GM21447 (cell line): ENCODE results near the gene IVD.

ENCODE experiments used
- ATAC-seq: cut with Tn5 transposase; IDR thresholded peaks from one replicate; pipeline ENCODE4 v1.9.1; 2021; ENCODE audit not compliant: unreplicated experiment

The IVD gene

GRCh38 chr15:40456299-40456712, 50.7 kb downstream of the IVD start:
- no peak for ATAC-seq

GRCh38 chr15:40456738-40457137, 51.1 kb downstream of the IVD start:
- no peak for ATAC-seq

- ATAC-seq: no peak
Observed at GRCh38 chr15:40458495-40459371, 53.1 kb downstream of the IVD start.

- ATAC-seq: no peak
Observed at GRCh38 chr15:40459391-40460015, 53.9 kb downstream of the IVD start.

- ATAC-seq: no peak
Observed at GRCh38 chr15:40460404-40460803, 54.8 kb downstream of the IVD start.

GRCh38 chr15:40461958-40462357, 56.4 kb downstream of the IVD start:
- no peak for ATAC-seq

- no peak for ATAC-seq
Observed at GRCh38 chr15:40463279-40463678, 57.7 kb downstream of the IVD start.

GRCh38 chr15:40463886-40464545, 58.4 kb downstream of the IVD start:
- ATAC-seq: no peak

GRCh38 chr15:40464595-40465185, 59.1 kb downstream of the IVD start:
- no peak for ATAC-seq

GRCh38 chr15:40465939-40466338, 60.3 kb downstream of the IVD start:
- ATAC-seq: no peak

GRCh38 chr15:40466426-40467260, 61.0 kb downstream of the IVD start:
- ATAC-seq: no peak

- no peak for ATAC-seq
Observed at GRCh38 chr15:40467261-40467615, 61.6 kb downstream of the IVD start.

- no peak for ATAC-seq
Observed at GRCh38 chr15:40468898-40469331, 63.3 kb downstream of the IVD start.

GRCh38 chr15:40469776-40470390, 64.3 kb downstream of the IVD start:
- ATAC-seq: no peak

GRCh38 chr15:40470423-40471104, 65.0 kb downstream of the IVD start, which contains the start of gene CHST14:
CHST14 (plus strand) TSS chr15:40470984; CDS start chr15:40471214, 230 bp downstream.
- no peak for ATAC-seq
